ENCODE data around the gene VNN1.

VNN1 gene

GRCh38 chr6:132713352-132714134 lies at the start of gene VNN1:
VNN1 (minus strand) TSS chr6:132714055; CDS start chr6:132714035, 20 bp downstream.
- DNase-seq: no peak

- no peak for DNase-seq
Measured at GRCh38 chr6:132763269-132763668, 49.4 kb upstream of the VNN1 start.

GRCh38 chr6:132760256-132760655 lies 46.4 kb upstream of the VNN1 start:
- DNase-seq: no peak

- DNase-seq: no peak
Measured at GRCh38 chr6:132758689-132759088, 44.8 kb upstream of the VNN1 start.

- no peak for DNase-seq
Measured at GRCh38 chr6:132752255-132752654, 38.4 kb upstream of the VNN1 start.

GRCh38 chr6:132751828-132752227 lies 38.0 kb upstream of the VNN1 start:
- DNase-seq: no peak

- no peak for DNase-seq
Measured at GRCh38 chr6:132751306-132751705, 37.5 kb upstream of the VNN1 start.

GRCh38 chr6:132750455-132751248 lies 36.8 kb upstream of the VNN1 start:
- DNase-seq: no peak

- DNase-seq: no peak
Measured at GRCh38 chr6:132749111-132749510, 35.3 kb upstream of the VNN1 start.

- no peak for DNase-seq
Measured at GRCh38 chr6:132748446-132748845, 34.6 kb upstream of the VNN1 start.

- no peak for DNase-seq
Measured at GRCh38 chr6:132746048-132746447, 32.2 kb upstream of the VNN1 start.

- DNase-seq: no peak
Measured at GRCh38 chr6:132742495-132742894, 28.6 kb upstream of the VNN1 start.

- DNase-seq: no peak
Measured at GRCh38 chr6:132741281-132741680, 27.4 kb upstream of the VNN1 start.

GRCh38 chr6:132736239-132736638 lies 22.4 kb upstream of the VNN1 start:
- no peak for DNase-seq

- no peak for DNase-seq
Measured at GRCh38 chr6:132734694-132735236, 20.9 kb upstream of the VNN1 start.

- DNase-seq: no peak
Measured at GRCh38 chr6:132733814-132734213, 20.0 kb upstream of the VNN1 start.

- DNase-seq: no peak
Measured at GRCh38 chr6:132733283-132733682, 19.4 kb upstream of the VNN1 start.

- DNase-seq: no peak
Measured at GRCh38 chr6:132731086-132731485, 17.2 kb upstream of the VNN1 start.

GRCh38 chr6:132730560-132730959 lies 16.7 kb upstream of the VNN1 start:
- no peak for DNase-seq

- DNase-seq: no peak
Measured at GRCh38 chr6:132728616-132729015, 14.8 kb upstream of the VNN1 start.

- DNase-seq: no peak
Measured at GRCh38 chr6:132726608-132726975, 12.7 kb upstream of the VNN1 start.

- DNase-seq: no peak
Measured at GRCh38 chr6:132725947-132726607, 12.2 kb upstream of the VNN1 start.

- DNase-seq: no peak
Measured at GRCh38 chr6:132725471-132725870, 11.6 kb upstream of the VNN1 start.
